ENCODE measurements around the gene GPR33. TPM values are rescaled to one million over a fixed set of nuclear protein-coding genes. Genes with fewer than 3 reads are reported as not detected.

The GPR33 gene
- total RNA-seq: not detected in 2 replicates

DNA sequence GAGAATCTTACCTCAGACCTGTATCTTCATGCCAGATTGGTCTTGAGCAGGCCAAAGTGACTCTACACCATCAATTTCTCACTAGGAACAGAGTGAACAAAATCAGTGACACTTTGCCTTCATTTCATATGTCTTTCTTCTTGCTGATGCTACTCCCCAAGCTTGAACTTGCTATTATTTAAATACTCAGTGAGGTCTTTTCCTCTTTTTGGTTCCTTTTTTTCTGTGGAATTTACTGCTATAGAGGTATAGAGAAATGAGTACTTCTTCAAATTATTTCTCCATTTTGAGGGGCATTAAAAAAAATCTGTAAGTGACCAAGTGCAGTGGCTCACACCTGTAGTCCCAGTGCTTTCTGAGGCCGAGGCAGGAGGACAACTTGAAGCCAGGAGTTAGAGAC lies at the start of gene GPR33:
TSS of gene GPR33 (minus strand) at position 154 of the 400 bp plus-strand sequence. CDS start 4,074 bp downstream, outside the sequence.

DNA sequence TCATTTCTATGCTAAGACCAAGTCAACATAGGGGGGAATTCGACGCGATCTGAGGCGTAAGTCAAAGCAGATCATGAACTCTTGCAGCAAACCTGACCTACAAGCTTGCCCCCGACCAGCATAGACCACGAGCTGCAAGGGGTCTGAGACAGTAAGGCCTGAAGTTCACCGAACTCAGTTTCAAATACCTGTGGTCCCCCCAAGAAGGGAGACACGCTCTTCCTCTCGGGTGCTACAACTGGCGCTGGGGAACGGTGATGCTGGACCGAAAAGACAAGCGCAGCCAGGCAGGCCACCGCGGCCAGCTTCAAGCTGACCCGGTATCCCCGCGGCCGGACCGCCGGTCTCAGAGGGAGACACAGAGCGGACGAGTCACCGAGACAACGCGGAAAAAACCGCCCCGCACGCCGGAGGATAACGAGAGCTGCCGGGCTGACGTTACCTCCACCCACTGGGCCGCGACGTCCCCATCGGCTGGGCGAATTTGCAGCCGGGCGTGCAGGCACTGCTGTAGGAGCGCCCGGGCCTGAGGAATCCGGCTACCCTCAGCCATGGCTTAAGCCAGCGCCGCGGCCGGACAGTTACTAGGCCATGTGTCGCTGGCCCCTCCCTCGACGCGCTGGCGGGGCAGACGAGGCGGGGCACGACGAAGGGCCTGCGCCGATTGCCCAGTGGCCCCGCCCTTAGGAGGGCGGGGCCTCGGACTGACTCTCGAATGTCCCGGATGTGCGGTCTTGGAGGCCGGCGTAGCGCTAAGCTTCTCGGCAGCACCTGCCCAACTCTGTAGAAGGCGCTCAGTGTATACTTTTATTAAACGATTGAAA lies 30.8 kb downstream of the GPR33 start, which contains the start of gene DTD2:
TSS of gene DTD2 (minus strand) at position 666 of the 824 bp plus-strand sequence. CDS start at position 553, 113 bp downstream.

Other genes with a start within 250 kb of the GPR33 start
- 45.2 and 47.2 TPM in 2 replicates for gene HEATR5A, start 67.5 kb downstream of the GPR33 start, total RNA-seq
- 32.0 and 42.9 TPM in 2 replicates for gene DTD2, start 30.5 kb downstream of the GPR33 start, total RNA-seq
- 11.3 and 13.1 TPM in 2 replicates for gene NUBPL, start 73.4 kb upstream of the GPR33 start, total RNA-seq